Esophagus squamous epithelium (tissue), 5 donors: ENCODE data around the gene OR2G2. TPM values are rescaled to one million over a fixed set of nuclear protein-coding genes. Genes with fewer than 3 reads are reported as not detected.

ENCODE experiments used
- DNase-seq: peaks from one replicate; lab custom pipeline; 2025; lab: John Stamatoyannopoulos, UW
- H3K27ac ChIP-seq, 4 donors: fragments of 200-600 bp; sonication (generic); one replicate each; pipeline ENCODE4 v1.5.1; 2016 to 2019; ENCODE audit warnings: mild to moderate bottlenecking in 1 of 4
- H3K27me3 ChIP-seq, 4 donors: fragments of 200-600 bp; sonication (generic); 1 replicate in 3 of 4; 2 replicates in 1 of 4; pipeline versions ENCODE4 v1.5.1 to v1.6.0; 2017 to 2021; ENCODE audit warnings: antibody characterized with exemption in 1 of 4
- H3K36me3 ChIP-seq, 3 donors: fragments of 200-600 bp; sonication (generic); one replicate each; pipeline ENCODE4 v1.5.1; 2016 to 2019
- H3K4me1 ChIP-seq, 3 donors: fragments of 200-600 bp; sonication (generic); one replicate each; pipeline ENCODE4 v1.5.1; 2017 to 2019
- H3K4me3 ChIP-seq, 4 donors: fragments of 200-600 bp; sonication (generic); 1 replicate in 3 of 4; 2 replicates in 1 of 4; pipeline ENCODE4 v1.5.1; 2016 to 2019; ENCODE audit warnings: mild to moderate bottlenecking in 2 of 4, moderate library complexity in 1 of 4
- H3K9me3 ChIP-seq, 3 donors: fragments of 200-600 bp; sonication (generic); one replicate each; pipeline ENCODE4 v1.5.1; 2016 to 2019
- CTCF ChIP-seq, 6 experiments: fragments of 450-650 bp in 4 of 6; fragments of 200-600 bp in 2 of 6; sonication (generic) in 2 of 6; IDR thresholded peaks; one replicate each; pipeline ENCODE4 v1.5.1; 2016 to 2019; ENCODE audit warnings: antibody characterized with exemption in 6 of 6, mild to moderate bottlenecking in 4 of 6, moderate library complexity in 4 of 6
- POLR2A ChIP-seq, 4 donors: fragments of 450-650 bp; IDR thresholded peaks; one replicate each; pipeline ENCODE4 v1.6.1; 2017; ENCODE audit warnings: antibody characterized with exemption in 4 of 4, mild to moderate bottlenecking in 4 of 4, moderate library complexity in 3 of 4
- WGBS, 2 donors: methylation state at CpG; one replicate each; pipeline ENCODE4 v1.1.5; 2018; 5-methylcytosine and 5-hydroxymethylcytosine counted together
- intact Hi-C: fragments of 100-400 bp; cut with DNase I; formaldehyde crosslinking; loops from one replicate; pipeline ENCODE4 v1.15.0; 2022
- total RNA-seq, 4 donors: library from RNA; depleted of rRNA; stranded (reverse); fragments of >200 nt; gene quantifications; one replicate each; pipeline ENCODE4 v1.1.0, GENCODE V29; 2016
- donor health status: DM: yes; HTN: yes; CAD: no.

OR2G2 gene
- not detected for total RNA-seq

- no peaks in the 10 kb centered on the region for H3K4me1 ChIP-seq
- no peaks in the 10 kb centered on the region for H3K27me3 ChIP-seq
- no peak for DNase-seq
- TF ChIP-seq CTCF (IDR thresholded peaks at IDR 0.05) (no peak), POLR2A (IDR thresholded peaks at IDR 0.05) (no peak)
- intact Hi-C loops, result no loop called here
- H3K36me3 ChIP-seq, result no peaks in the 10 kb centered on the region
- H3K4me3 ChIP-seq, result no peak within 1 kb of the TSS
- WGBS, 2 donors, result 74 to 76% methylated on average over 2 of the region's 2 CpGs
- peaks cover 0 to 4% (median 0%) of the 10 kb centered on the region in 3 donors for H3K9me3 ChIP-seq
- no peak within 1 kb of the TSS for H3K27ac ChIP-seq
Observed at GRCh38 chr1:247588060-247588459, at the start of gene OR2G2. TSS of gene OR2G2 (plus strand) at chr1:247588360. CDS start at chr1:247588360, 0 bp downstream.

- no peaks in the 10 kb centered on the region for H3K4me1 ChIP-seq
- 60 to 70% methylated on average over 5 of the region's 5 CpGs for WGBS, 2 donors
- H3K4me3 ChIP-seq, result no peak overlapping the region
- intact Hi-C loops, result no loop called here
- no peak for TF ChIP-seq CTCF (IDR thresholded peaks at IDR 0.05)
- TF ChIP-seq POLR2A (IDR thresholded peaks at IDR 0.05), result no peak
- H3K36me3 ChIP-seq, result no peaks in the 10 kb centered on the region
- no peak for DNase-seq
- no peaks in the 10 kb centered on the region for H3K9me3 ChIP-seq
- no peak overlapping the region for H3K27ac ChIP-seq
- no peaks in the 10 kb centered on the region for H3K27me3 ChIP-seq
Observed at GRCh38 chr1:247538561-247538960, 49.6 kb upstream of the OR2G2 start.

GRCh38 chr1:247539215-247539614 is 48.9 kb upstream of the OR2G2 start:
- WGBS, 2 donors, result 51 to 71% methylated on average over 6 of the region's 6 CpGs
- Histone ChIP-seq H3K9me3 (no peaks in the 10 kb centered on the region), H3K36me3 (no peaks in the 10 kb centered on the region), H3K4me3 (no peak overlapping the region), H3K27ac (no peak overlapping the region), H3K4me1 (no peaks in the 10 kb centered on the region), H3K27me3 (no peaks in the 10 kb centered on the region)
- DNase-seq, result no peak
- TF ChIP-seq CTCF (IDR thresholded peaks at IDR 0.05) (no peak), POLR2A (IDR thresholded peaks at IDR 0.05) (no peak)
- intact Hi-C loops, result no loop called here

- intact Hi-C loops, result no loop called here
- DNase-seq, result no peak
- Histone ChIP-seq H3K9me3 (no peaks in the 10 kb centered on the region), H3K4me3 (no peak overlapping the region), H3K4me1 (no peaks in the 10 kb centered on the region), H3K27me3 (no peaks in the 10 kb centered on the region), H3K36me3 (no peaks in the 10 kb centered on the region), H3K27ac (no peak overlapping the region)
- 24 to 25% methylated on average over 7 of the region's 7 CpGs for WGBS, 2 donors
- no peak for TF ChIP-seq CTCF (IDR thresholded peaks at IDR 0.05)
- no peak for TF ChIP-seq POLR2A (IDR thresholded peaks at IDR 0.05)
Observed at GRCh38 chr1:247540581-247540980, 47.6 kb upstream of the OR2G2 start.

GRCh38 chr1:247542811-247543210 is 45.3 kb upstream of the OR2G2 start:
- Histone ChIP-seq H3K36me3 (no peaks in the 10 kb centered on the region), H3K4me3 (no peak overlapping the region), H3K27ac (no peak overlapping the region), H3K9me3 (no peaks in the 10 kb centered on the region), H3K4me1 (no peaks in the 10 kb centered on the region), H3K27me3 (no peaks in the 10 kb centered on the region)
- no peak for DNase-seq
- TF ChIP-seq CTCF (IDR thresholded peaks at IDR 0.05) (no peak), POLR2A (IDR thresholded peaks at IDR 0.05) (no peak)
- 44 to 57% methylated on average over 3 of the region's 3 CpGs for WGBS, 2 donors
- intact Hi-C loops, result no loop called here
